ENCODE measurements around the gene TMEM135.
"Not testable (repeated sequence)": the region's sequence is repeated elsewhere in the genome, so short reads cannot be mapped to it uniquely, and the experiment has no call there.

TMEM135 gene

GRCh38 chr11:87037450-87038234, at the start of gene TMEM135:
Gene TMEM135 (plus strand): TSS chr11:87037934. CDS start chr11:87038046, 112 bp downstream.
- peak; percentile 91 for DNase-seq (ENCODE audit: low read depth)

- DNase-seq (ENCODE audit: low read depth), result no peak
These were observed 49.3 kb upstream of the TMEM135 start for GRCh38 chr11:86988351-86988881.

- DNase-seq (ENCODE audit: low read depth), result no peak
These were observed 47.7 kb upstream of the TMEM135 start for GRCh38 chr11:86990031-86990430.

GRCh38 chr11:86990515-86990914, 47.2 kb upstream of the TMEM135 start:
- DNase-seq (ENCODE audit: low read depth), result no peak

GRCh38 chr11:86991341-86991740, 46.4 kb upstream of the TMEM135 start:
- no peak for DNase-seq (ENCODE audit: low read depth)

- not testable (repeated sequence) for DNase-seq (ENCODE audit: low read depth)
These were observed 45.4 kb upstream of the TMEM135 start for GRCh38 chr11:86992340-86992739.

GRCh38 chr11:86993031-86993430, 44.7 kb upstream of the TMEM135 start:
- no peak for DNase-seq (ENCODE audit: low read depth)

GRCh38 chr11:86996953-86997570, 40.7 kb upstream of the TMEM135 start:
- DNase-seq (ENCODE audit: low read depth), result no peak

- DNase-seq (ENCODE audit: low read depth), result no peak
These were observed 38.3 kb upstream of the TMEM135 start for GRCh38 chr11:86999388-86999787.

- DNase-seq (ENCODE audit: low read depth), result no peak
These were observed 37.6 kb upstream of the TMEM135 start for GRCh38 chr11:86999859-87000753.

GRCh38 chr11:87002918-87003317, 34.8 kb upstream of the TMEM135 start:
- no peak for DNase-seq (ENCODE audit: low read depth)

GRCh38 chr11:87004281-87004680, 33.5 kb upstream of the TMEM135 start:
- DNase-seq (ENCODE audit: low read depth), result not testable (repeated sequence)

GRCh38 chr11:87005569-87005921, 32.2 kb upstream of the TMEM135 start:
- no peak for DNase-seq (ENCODE audit: low read depth)

GRCh38 chr11:87006035-87006434, 31.7 kb upstream of the TMEM135 start:
- no peak for DNase-seq (ENCODE audit: low read depth)

GRCh38 chr11:87007963-87008362, 29.8 kb upstream of the TMEM135 start:
- DNase-seq (ENCODE audit: low read depth), result no peak

- no peak for DNase-seq (ENCODE audit: low read depth)
These were observed 25.6 kb upstream of the TMEM135 start for GRCh38 chr11:87012089-87012488.

GRCh38 chr11:87012673-87013072, 25.1 kb upstream of the TMEM135 start:
- DNase-seq (ENCODE audit: low read depth), result no peak

GRCh38 chr11:87013912-87014825, 23.6 kb upstream of the TMEM135 start:
- DNase-seq (ENCODE audit: low read depth), result no peak

GRCh38 chr11:87015645-87016044, 22.1 kb upstream of the TMEM135 start:
- DNase-seq (ENCODE audit: low read depth), result no peak

GRCh38 chr11:87019613-87020271, 18.0 kb upstream of the TMEM135 start:
- DNase-seq (ENCODE audit: low read depth), result no peak

- no peak for DNase-seq (ENCODE audit: low read depth)
These were observed 17.4 kb upstream of the TMEM135 start for GRCh38 chr11:87020336-87020735.
